DOHH2 (cell line): ENCODE results near the gene CCDC68.

Experiments used
- H3F3A ChIP-seq: fragments of 200-600 bp; sonication (generic), shearing (Covaris generic); 2 replicates; pipeline ENCODE4 v1.6.0; 2016; ENCODE audit warnings: antibody characterized with exemption, mild to moderate bottlenecking; ENCODE audit not compliant: control insufficient read depth, insufficient read depth
- H3K27ac ChIP-seq: fragments of 200-600 bp; sonication (generic); 2 replicates; pipeline ENCODE4 v1.5.1; 2014; ENCODE audit warnings: low read depth, mild to moderate bottlenecking, low read length, moderate library complexity
- H3K27me3 ChIP-seq: fragments of 200-600 bp; sonication (generic); 2 replicates; pipeline ENCODE4 v1.6.1; 2014; ENCODE audit warnings: mild to moderate bottlenecking, low read length, mixed read lengths; ENCODE audit not compliant: control insufficient read depth
- H3K36me3 ChIP-seq: fragments of 200-600 bp; sonication (generic); 2 replicates; pipeline ENCODE4 v1.6.1; 2014; ENCODE audit warnings: mild to moderate bottlenecking, low read length, moderate library complexity, mixed read lengths; ENCODE audit not compliant: control insufficient read depth
- H3K4me1 ChIP-seq: fragments of 200-600 bp; sonication (generic); 2 replicates; pipeline ENCODE4 v1.6.1; 2014; ENCODE audit warnings: mild to moderate bottlenecking, low read length, mixed read lengths; ENCODE audit not compliant: control insufficient read depth
- H3K4me2 ChIP-seq: fragments of 200-600 bp; sonication (generic); 2 replicates; pipeline ENCODE4 v1.6.0; 2014; ENCODE audit warnings: mild to moderate bottlenecking, low read length, moderate library complexity
- H3K4me3 ChIP-seq: fragments of 200-600 bp; sonication (generic); 2 replicates; pipeline ENCODE4 v1.5.1; 2014; ENCODE audit warnings: mild to moderate bottlenecking, low read length, mixed read lengths
- H3K79me2 ChIP-seq: fragments of 200-600 bp; sonication (generic); 2 replicates; pipeline ENCODE4 v1.6.1; 2014; ENCODE audit warnings: mild to moderate bottlenecking, low read length, mixed read lengths; ENCODE audit not compliant: control insufficient read depth
- H3K9me2 ChIP-seq: fragments of 200-600 bp; sonication (generic); replicated peaks from 2 replicates; pipeline ENCODE4 v1.6.1; 2014; ENCODE audit warnings: mild to moderate bottlenecking, low read length, mixed read lengths; ENCODE audit not compliant: control insufficient read depth
- H3K9me3 ChIP-seq: fragments of 200-600 bp; sonication (generic); 2 replicates; pipeline ENCODE4 v1.6.1; 2014; ENCODE audit warnings: antibody characterized with exemption, low read length, mixed read lengths; ENCODE audit not compliant: control insufficient read depth, insufficient read depth
- H4K20me1 ChIP-seq: fragments of 200-600 bp; sonication (generic); 2 replicates; pipeline ENCODE4 v1.6.0; 2014; ENCODE audit warnings: low read depth, mild to moderate bottlenecking, antibody characterized with exemption, low read length, moderate library complexity; ENCODE audit not compliant: control insufficient read depth, insufficient read depth
- EZH2phosphoT487 ChIP-seq: fragments of 200-600 bp; sonication (generic); IDR thresholded peaks from 2 replicates; pipeline ENCODE4 v1.6.1; 2017; ENCODE audit warnings: borderline replicate concordance, mild to moderate bottlenecking, antibody characterized with exemption, low read length, moderate library complexity, mixed read lengths
- TF ChIP-seq, protein P1 (sequence below): fragments of 200-600 bp; sonication (generic); IDR thresholded peaks from one replicate; pipeline ENCODE4 v1.5.1; 2014; ENCODE audit warnings: antibody characterized with exemption, mild to moderate bottlenecking, low read depth, low read length; ENCODE audit not compliant: poor library complexity, severe bottlenecking

Gene CCDC68

DNA sequence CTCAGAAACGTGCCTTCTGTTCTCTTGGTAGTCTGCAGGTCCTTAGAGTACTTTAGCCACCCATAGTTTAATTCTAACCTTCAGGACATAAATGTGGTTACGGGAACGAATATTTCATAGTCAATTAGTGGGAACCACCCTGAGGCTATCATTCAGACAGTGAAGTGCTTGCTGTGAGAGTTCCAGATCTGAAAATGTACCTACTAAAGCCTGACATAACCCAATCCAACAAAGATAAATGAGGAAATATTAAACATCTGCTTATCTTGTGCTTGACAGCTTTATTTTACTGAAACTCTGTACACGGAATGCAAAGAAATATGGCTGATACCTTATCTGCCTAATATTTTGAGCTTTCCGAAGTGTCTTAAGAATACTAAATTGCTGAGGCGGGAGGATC lies 88.0 kb downstream of the CCDC68 start:
- no peak for TF ChIP-seq EZH2phosphoT487
- TF ChIP-seq, protein P1, sequence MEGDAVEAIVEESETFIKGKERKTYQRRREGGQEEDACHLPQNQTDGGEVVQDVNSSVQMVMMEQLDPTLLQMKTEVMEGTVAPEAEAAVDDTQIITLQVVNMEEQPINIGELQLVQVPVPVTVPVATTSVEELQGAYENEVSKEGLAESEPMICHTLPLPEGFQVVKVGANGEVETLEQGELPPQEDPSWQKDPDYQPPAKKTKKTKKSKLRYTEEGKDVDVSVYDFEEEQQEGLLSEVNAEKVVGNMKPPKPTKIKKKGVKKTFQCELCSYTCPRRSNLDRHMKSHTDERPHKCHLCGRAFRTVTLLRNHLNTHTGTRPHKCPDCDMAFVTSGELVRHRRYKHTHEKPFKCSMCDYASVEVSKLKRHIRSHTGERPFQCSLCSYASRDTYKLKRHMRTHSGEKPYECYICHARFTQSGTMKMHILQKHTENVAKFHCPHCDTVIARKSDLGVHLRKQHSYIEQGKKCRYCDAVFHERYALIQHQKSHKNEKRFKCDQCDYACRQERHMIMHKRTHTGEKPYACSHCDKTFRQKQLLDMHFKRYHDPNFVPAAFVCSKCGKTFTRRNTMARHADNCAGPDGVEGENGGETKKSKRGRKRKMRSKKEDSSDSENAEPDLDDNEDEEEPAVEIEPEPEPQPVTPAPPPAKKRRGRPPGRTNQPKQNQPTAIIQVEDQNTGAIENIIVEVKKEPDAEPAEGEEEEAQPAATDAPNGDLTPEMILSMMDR = no peak
- no peaks in the 10 kb centered on the region for H3K27me3 ChIP-seq
- H4K20me1 ChIP-seq = no peaks in the 10 kb centered on the region

DNA sequence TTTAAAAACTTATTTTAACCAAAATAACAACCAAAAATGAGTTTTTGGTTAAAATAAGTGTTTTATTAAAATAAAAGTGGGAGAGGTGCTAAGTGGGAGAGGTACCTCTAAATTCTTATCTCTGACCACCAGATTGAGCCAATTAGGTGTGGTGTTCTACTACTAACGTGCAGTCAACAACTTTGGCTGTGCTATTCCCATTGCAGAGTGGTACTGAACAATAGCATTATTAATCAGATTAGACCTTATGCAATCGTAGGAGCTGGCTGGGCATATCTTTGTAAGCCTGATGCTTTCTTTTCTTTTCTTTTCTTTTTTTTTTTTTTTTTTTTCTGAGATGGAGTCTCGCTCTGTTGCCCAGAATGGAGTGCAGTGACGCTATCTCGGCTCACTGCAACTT lies 92.1 kb downstream of the CCDC68 start:
- no peak overlapping the region for H3K4me3 ChIP-seq
- no peaks in the 10 kb centered on the region for H3K4me1 ChIP-seq
- H4K20me1 ChIP-seq = no peaks in the 10 kb centered on the region
- H3K9me2 ChIP-seq = no peaks in the 10 kb centered on the region
- no peaks in the 10 kb centered on the region for H3K9me3 ChIP-seq
- H3K36me3 ChIP-seq = no peaks in the 10 kb centered on the region
- no peaks in the 10 kb centered on the region for H3F3A ChIP-seq
- TF ChIP-seq, protein P1 = no peak
- no peaks in the 10 kb centered on the region for H3K79me2 ChIP-seq
- no peak overlapping the region for H3K27ac ChIP-seq
- H3K4me2 ChIP-seq = no peak overlapping the region
- no peaks in the 10 kb centered on the region for H3K27me3 ChIP-seq

More for the DNA sequence above, 88.0 kb downstream of the CCDC68 start:
- no peak overlapping the region for H3K27ac ChIP-seq
- no peaks in the 10 kb centered on the region for H3K4me1 ChIP-seq
- H3K79me2 ChIP-seq = no peaks in the 10 kb centered on the region
- H3K4me2 ChIP-seq = no peak overlapping the region
- H3K36me3 ChIP-seq = no peaks in the 10 kb centered on the region
- no peak overlapping the region for H3K4me3 ChIP-seq
- no peaks in the 10 kb centered on the region for H3K9me3 ChIP-seq
- H3F3A ChIP-seq = no peaks in the 10 kb centered on the region
- H3K9me2 ChIP-seq = no peaks in the 10 kb centered on the region

DNA sequence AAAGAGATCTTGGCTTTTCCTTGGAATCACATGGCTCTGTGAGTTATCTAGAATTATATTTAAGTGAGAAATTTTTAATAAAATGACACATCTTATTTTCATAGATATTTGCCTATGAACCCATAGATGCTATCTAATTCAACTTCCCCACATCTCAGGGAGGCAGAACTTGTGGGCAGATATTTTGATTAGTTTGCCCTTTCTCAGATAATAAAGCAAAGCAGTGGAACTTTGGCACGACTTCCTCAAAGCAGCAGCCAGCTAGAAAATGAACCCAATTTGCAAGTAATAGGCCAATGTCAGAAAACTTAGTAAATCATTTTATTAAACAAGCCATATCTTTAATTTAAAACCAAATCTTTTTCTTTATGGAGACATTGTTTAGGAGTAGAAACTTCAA lies 98.3 kb downstream of the CCDC68 start:
- TF ChIP-seq, protein P1 = no peak
- no peak for TF ChIP-seq EZH2phosphoT487

More for the DNA sequence above, 98.3 kb downstream of the CCDC68 start:
- Histone ChIP-seq H3K79me2 (no peaks in the 10 kb centered on the region), H3K9me3 (no peaks in the 10 kb centered on the region), H3K4me2 (no peak overlapping the region), H4K20me1 (no peaks in the 10 kb centered on the region), H3K9me2 (no peaks in the 10 kb centered on the region), H3K36me3 (no peaks in the 10 kb centered on the region), H3F3A (no peaks in the 10 kb centered on the region), H3K4me3 (no peak overlapping the region), H3K27ac (no peak overlapping the region), H3K27me3 (no peaks in the 10 kb centered on the region), H3K4me1 (no peaks in the 10 kb centered on the region)
